Fibroblast of lung (primary cell): ENCODE results near the gene QRICH2.

Source experiments
- EZH2 ChIP-seq: IDR thresholded peaks from 2 replicates; pipeline ENCODE4 v1.5.1; 2012; ENCODE audit warnings: low read length, control low read depth, mild to moderate bottlenecking; ENCODE audit errors: missing control alignments
- TF ChIP-seq, protein P1 (sequence below), 2 donors: IDR thresholded peaks in 1 of 2; conservative IDR thresholded peaks in 1 of 2; 1 replicate in 1 of 2; 2 replicates in 1 of 2; pipeline ENCODE4 v1.5.1; 2011 to 2012; ENCODE audit warnings: low read length in 2 of 2, control low read depth in 1 of 2, inconsistent platforms in 1 of 2, low read depth in 1 of 2, mild to moderate bottlenecking in 1 of 2

DNA sequence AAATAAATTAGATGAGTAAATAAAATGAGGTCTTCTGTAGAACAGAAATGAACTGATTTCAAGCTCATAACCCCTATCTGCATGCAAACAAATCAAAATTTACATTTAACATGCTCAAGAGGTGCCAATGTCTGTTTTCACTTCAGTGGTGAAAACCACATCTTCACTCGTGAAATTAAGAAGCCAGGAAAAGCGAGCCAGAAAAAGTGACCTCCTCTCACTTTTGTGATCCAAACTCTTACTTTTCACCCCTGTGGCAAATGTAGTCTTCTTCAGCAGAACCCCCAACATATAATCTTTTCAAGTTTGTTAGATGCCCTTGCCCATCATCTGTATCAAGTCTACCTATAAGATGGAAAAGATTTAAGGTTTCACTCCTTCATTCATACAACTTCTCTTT, 9.5 kb upstream of the QRICH2 start:
- TF ChIP-seq, protein P1, sequence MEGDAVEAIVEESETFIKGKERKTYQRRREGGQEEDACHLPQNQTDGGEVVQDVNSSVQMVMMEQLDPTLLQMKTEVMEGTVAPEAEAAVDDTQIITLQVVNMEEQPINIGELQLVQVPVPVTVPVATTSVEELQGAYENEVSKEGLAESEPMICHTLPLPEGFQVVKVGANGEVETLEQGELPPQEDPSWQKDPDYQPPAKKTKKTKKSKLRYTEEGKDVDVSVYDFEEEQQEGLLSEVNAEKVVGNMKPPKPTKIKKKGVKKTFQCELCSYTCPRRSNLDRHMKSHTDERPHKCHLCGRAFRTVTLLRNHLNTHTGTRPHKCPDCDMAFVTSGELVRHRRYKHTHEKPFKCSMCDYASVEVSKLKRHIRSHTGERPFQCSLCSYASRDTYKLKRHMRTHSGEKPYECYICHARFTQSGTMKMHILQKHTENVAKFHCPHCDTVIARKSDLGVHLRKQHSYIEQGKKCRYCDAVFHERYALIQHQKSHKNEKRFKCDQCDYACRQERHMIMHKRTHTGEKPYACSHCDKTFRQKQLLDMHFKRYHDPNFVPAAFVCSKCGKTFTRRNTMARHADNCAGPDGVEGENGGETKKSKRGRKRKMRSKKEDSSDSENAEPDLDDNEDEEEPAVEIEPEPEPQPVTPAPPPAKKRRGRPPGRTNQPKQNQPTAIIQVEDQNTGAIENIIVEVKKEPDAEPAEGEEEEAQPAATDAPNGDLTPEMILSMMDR (conservative IDR thresholded peaks at IDR 0.05 in 1 of 2, IDR thresholded peaks at IDR 0.05 in 1 of 2; ENCODE audit: low read depth in 1 of 2, low read length in 2 of 2): no peak
- no peak for TF ChIP-seq EZH2
